Measurements from ENCODE around the gene PIK3CD.
"Not testable (repeated sequence)": the region's sequence is repeated elsewhere in the genome, so short reads cannot be mapped to it uniquely, and the experiment has no call there.

PIK3CD gene

GRCh38 chr1:9744106-9744799 is 92.7 kb downstream of the PIK3CD start:
- DNase-seq, result no peak

DNA sequence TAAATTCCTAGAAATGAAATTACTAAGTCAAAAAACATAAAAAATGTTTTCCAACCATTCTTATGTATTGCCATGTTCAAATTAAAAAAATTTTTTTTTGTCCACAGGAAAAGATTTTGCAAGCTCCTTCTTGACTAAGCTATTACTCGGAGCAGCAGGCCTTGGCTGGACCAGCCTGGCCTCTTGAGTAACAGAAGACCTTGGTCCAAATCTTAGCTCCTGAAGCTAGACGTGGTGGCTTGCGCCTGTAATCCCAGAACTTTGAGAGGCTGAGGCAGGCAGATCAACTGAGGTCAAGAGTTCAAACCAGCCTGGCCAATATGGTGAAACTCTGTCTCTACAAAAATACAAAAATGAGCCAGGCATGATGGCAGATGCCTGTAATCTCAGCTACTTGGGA is 94.7 kb downstream of the PIK3CD start:
- DNase-seq, result no peak

- DNase-seq, result no peak
Measured at GRCh38 chr1:9746651-9747050, 95.1 kb downstream of the PIK3CD start.

DNA sequence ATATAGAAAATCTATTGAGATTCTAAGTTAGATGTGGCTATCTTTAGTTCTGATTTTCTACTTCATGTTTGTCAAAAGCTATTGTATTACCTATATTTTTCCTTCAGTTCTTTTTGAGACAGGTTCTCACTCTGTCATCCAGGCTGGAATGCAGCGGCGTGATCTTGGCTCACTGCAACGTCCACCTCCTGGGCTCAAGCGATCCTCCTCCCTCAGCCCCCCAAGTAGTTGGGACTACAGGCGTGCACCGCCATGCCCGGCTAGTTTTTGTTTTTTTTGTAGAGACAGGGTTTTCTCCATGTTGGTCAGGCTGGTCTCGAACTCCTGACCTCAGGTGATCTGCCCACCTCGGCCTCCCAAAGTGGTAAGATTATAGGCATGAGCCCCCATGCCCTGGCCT is 96.9 kb downstream of the PIK3CD start:
- DNase-seq, result not testable (repeated sequence)

GRCh38 chr1:9749361-9749760 is 97.8 kb downstream of the PIK3CD start:
- DNase-seq, result no peak

GRCh38 chr1:9751971-9752370 is 100.4 kb downstream of the PIK3CD start:
- no peak for DNase-seq

DNA sequence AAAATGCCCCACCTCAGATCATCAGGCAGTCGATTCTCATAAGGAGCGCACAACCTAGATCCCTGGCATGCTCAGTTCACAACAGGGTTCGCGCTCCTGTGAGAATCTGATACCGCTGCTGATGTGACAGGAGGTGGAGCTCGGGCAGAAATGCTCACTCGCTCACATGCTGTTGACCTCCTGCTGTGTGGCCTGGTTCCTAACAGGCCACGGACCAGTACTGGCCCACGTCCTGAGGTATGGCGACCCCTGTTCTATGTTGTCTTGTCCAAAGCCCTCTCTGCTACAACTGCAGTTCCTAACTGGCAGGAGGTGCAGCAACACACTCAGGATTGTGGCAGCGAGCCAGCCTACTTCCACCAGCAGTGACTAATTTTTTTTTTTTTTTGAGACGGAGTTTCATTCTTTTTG is 101.6 kb downstream of the PIK3CD start:
- no peak for DNase-seq

DNA sequence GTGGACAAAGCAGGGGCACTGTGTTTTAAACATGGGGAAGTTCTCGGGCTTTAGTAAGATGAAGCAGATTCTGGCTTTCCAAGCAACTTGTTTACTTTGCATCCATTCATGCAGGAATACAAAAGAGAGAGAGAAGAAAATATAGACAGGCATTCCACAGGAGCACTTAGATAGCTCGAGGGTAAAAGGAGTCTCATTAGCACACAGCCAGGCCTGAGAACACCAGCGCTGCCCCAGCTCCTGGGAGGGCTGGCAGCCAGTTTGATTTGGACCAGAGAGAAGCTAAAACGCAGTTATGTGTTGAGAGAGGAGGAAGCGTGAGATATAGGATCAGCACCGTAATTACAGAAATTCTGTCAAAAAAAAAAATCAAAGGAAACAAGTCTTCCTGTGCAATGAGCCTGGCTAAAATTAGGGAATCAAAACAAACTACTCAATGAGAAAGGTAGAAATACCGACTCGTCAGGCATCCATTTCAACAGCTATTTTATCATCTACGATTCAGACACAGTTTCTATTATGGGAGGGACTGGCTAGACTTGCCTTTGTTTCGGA is 104.0 kb downstream of the PIK3CD start:
- DNase-seq, result peak in 1 of 2 experiments; percentile 14

- no peak for DNase-seq
Measured at GRCh38 chr1:9758559-9759121, 107.1 kb downstream of the PIK3CD start.

DNA sequence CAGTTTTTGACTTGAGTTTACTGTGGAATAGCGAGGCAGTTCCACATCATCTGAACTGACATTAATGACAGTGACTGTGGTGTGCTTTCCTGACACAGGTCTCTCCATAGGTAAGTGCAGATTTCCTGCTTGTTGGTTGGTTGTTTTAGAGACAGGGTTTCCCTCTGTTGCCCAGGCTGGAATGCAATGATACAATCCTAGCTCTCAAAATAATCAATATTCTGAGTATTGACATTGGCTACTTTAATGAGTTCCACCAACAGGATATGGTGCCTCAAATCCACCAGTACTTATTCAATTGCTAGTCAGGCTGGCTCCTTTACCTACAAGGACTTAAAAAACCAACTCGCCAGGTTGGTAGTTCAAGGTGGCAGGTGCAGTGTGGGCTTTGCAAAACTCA is 108.4 kb downstream of the PIK3CD start:
- DNase-seq, result no peak

DNA sequence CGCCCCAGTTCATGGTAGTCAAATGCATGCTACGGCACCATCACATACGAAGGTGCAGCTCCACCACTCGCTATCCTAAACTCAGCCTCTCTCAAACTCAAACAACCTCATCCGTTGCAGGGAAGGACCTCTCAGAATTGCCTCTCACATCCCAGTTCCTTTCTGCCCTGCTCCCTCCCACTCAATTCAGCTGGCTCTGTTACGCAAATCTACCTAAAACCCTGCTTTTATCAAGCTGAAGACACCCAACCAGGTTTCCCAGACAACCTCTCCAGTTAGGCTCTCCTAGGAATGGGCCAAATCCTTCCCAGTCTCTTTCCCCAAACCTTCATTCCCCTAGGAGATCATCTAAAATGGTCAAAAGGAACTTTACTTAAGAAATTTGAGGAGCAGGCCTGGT is 109.3 kb downstream of the PIK3CD start:
- DNase-seq, result no peak

- no peak for DNase-seq
Measured at GRCh38 chr1:9761855-9762254, 110.3 kb downstream of the PIK3CD start.

GRCh38 chr1:9762446-9762845 is 110.9 kb downstream of the PIK3CD start:
- not testable (repeated sequence) for DNase-seq

DNA sequence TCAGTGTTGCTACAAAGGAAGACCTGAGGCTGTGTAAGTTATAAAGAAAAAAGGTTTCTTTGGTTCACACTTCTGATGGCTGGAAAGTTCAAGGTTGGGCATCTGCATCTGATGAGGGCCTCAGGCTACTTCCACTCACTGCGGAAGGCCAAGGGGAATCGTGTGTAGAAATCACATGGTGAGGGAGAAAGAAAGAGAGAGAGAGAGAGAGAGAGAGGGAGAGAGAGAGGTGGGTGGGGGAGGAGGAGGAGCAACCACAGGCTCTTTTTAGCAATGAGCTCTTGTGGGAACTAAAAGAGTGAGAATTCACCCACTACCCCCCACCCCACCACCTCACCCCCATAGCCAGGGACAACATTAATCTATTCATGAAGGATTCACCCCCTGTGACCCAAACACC is 112.4 kb downstream of the PIK3CD start:
- no peak for DNase-seq

GRCh38 chr1:9764550-9764949 is 113.0 kb downstream of the PIK3CD start:
- DNase-seq, result no peak

DNA sequence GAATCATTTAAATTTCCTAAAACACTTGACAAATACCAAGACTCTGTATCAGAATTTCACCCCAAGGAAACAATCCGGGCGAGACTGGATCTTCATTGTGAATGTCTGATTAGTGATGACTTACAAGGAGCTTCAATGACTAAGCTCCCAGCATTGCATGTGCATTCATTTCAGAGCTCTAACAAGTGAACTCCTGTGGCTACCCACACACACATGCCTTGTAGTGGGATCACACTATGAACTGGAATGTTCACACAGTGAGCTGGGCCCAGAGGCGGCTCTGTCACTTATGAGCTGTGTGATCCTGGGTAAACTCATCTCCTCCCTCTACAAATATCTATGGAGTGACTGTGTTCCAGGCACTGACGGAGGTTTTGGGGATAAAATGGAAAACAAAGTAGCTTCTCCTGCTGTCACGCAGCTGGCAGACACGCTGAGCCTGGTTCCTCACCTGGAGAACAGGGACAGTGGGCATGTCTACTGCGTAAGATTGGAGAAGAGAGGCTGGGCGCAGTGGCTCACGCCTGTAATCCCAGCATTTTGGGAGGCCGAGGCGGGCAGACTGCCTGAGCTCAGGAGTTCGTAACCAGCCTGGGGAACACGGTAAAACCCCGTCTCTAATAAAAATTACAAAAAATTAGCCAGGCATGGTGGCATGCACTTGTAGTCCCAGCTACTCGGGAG is 115.4 kb downstream of the PIK3CD start:
- DNase-seq, result no peak

DNA sequence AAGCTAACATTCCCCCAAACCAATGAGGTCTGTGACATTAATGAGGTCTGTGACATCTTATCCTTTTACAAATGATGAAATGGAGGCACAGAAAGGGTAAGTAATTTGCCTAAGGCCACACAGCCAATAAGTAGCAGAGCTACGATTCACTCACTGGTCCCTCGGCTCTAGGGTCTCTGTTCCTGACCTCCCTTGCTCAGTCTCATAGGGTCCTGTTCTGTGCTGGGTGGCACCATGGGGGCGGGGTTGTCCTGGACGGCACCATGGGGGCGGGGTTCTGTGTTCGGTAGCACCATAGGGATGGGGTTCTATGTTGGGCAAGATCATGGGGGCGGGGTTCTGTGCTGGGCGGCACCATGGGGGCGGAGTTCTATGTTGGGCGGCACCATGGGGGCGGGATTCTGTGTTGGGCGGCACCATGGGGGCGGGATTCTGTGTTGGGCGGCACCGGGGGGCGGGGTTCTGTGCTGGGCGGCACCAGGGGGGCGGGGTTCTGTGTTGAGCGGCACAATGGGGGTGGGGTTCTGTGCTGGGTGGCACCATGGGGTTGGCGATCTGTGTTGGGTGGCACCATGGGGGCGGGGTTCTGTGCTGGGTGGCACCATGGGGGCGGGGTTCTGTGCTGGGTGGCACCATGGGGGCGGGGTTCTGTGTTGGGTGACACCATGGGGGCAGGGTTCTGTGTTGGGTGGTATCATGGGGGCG is 116.6 kb downstream of the PIK3CD start:
- DNase-seq, result no peak

GRCh38 chr1:9768983-9769382 is 117.5 kb downstream of the PIK3CD start:
- DNase-seq, result no peak

- DNase-seq, result no peak
Measured at GRCh38 chr1:9770298-9770697, 118.8 kb downstream of the PIK3CD start.

DNA sequence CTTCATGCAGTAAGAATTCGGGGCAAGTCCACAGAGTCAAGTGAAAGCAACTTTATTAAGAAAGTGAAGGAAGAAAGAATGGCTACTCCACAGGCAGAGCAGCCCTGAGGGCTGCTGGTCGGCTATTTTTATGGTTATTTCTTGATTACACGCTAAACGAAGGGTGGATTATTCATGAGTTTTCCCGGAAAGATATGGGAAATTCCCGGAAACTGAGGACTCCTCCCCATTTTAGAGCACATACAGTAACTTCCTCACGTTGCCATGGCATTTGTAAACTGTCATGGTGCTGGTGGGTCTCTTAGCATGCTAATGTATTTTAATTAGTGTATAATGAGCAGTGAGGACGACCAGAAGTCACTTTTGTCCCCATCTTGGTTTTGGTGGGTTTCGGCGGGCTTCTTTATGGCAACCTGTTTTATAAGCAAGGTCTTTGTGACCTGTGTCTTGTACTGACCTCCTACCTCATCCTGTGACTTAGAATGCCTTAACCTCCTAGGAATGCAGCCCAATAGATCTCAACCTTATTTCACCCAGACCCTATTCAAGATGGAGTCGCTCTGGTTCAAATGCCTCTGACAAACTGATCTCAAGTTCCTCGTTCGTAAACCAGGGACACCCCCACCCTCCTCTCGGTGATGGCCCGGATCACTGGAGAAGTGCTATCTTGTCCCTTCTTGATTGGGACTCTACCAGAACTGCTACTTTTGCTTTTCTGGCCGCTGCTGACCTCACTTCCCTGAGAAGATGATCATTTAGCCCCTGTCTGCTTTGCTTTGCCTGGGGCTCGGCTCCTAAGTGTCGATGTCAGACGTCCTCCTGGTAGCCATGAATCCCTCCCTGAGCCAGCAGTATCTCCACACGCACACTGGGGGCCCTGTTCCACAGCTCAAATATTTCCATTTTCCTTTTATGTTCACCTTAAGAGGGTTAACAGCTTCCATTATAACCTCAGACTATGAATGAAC is 123.5 kb downstream of the PIK3CD start:
- DNase-seq, result no peak

GRCh38 chr1:9776685-9777084 is 125.2 kb downstream of the PIK3CD start:
- DNase-seq, result no peak
